Thoracic aorta (tissue), 2 donors: Measurements from ENCODE around the gene MIER2. TPM values are rescaled to one million over a fixed set of nuclear protein-coding genes. Genes with fewer than 3 reads are reported as not detected.

Experiments
- ATAC-seq: fragments of 150-250 bp; one replicate; pipeline ENCODE4 v1.8.0; 2017; ENCODE audit warnings: low read depth; ENCODE audit not compliant: insufficient number of reproducible peaks, low FRiP score
- DNase-seq: peaks from one replicate; pipeline ENCODE4 v3.0.0-alpha.2; 2020; ENCODE audit warnings: low spot score
- H3K27ac ChIP-seq, 2 donors: fragments of 200-600 bp; sonication (generic); 1 replicate in 1 of 2; 2 replicates in 1 of 2; pipeline ENCODE4 v1.5.1; 2016; ENCODE audit warnings: mild to moderate bottlenecking in 2 of 2, moderate library complexity in 2 of 2
- H3K27me3 ChIP-seq: fragments of 200-600 bp; sonication (generic); replicated peaks from 2 replicates; pipeline ENCODE4 v1.6.0; 2016; ENCODE audit warnings: mild to moderate bottlenecking; ENCODE audit not compliant: insufficient read depth
- H3K36me3 ChIP-seq: fragments of 200-600 bp; sonication (generic); one replicate; pipeline ENCODE4 v1.5.1; 2016
- H3K4me1 ChIP-seq, 2 donors: fragments of 200-600 bp; sonication (generic); 1 replicate in 1 of 2; 2 replicates in 1 of 2; pipeline versions ENCODE4 v1.5.1 to v1.6.0; 2016; ENCODE audit warnings: low read depth in 2 of 2, mild to moderate bottlenecking in 1 of 2; ENCODE audit not compliant: control insufficient read depth in 1 of 2
- H3K4me3 ChIP-seq: fragments of 200-600 bp; sonication (generic); 2 replicates; pipeline ENCODE4 v1.5.1; 2016; ENCODE audit warnings: mild to moderate bottlenecking
- H3K9me3 ChIP-seq: fragments of 200-600 bp; sonication (generic); 2 replicates; pipeline ENCODE4 v1.5.1; 2016
- total RNA-seq, 2 donors: library from RNA; depleted of rRNA; stranded (reverse); fragments of >200 nt; gene quantifications; one replicate each; pipeline versions ENCODE4 v1.1.0 to v1.2.3, GENCODE V29; 2016
- TF ChIP-seq, protein P1 (sequence below): fragments of 200-600 bp; sonication (generic); IDR thresholded peaks from one replicate; pipeline ENCODE4 v1.5.1; 2019; ENCODE audit warnings: antibody characterized with exemption

MIER2 gene
- total RNA-seq, 2 donors from 2014 or later: 8.8 to 43.6 TPM

GRCh38 chr19:318509-318774 is 26.2 kb downstream of the MIER2 start:
- H3K36me3 ChIP-seq: peaks cover 33% of the 10 kb centered on the region
- TF ChIP-seq, protein P1, sequence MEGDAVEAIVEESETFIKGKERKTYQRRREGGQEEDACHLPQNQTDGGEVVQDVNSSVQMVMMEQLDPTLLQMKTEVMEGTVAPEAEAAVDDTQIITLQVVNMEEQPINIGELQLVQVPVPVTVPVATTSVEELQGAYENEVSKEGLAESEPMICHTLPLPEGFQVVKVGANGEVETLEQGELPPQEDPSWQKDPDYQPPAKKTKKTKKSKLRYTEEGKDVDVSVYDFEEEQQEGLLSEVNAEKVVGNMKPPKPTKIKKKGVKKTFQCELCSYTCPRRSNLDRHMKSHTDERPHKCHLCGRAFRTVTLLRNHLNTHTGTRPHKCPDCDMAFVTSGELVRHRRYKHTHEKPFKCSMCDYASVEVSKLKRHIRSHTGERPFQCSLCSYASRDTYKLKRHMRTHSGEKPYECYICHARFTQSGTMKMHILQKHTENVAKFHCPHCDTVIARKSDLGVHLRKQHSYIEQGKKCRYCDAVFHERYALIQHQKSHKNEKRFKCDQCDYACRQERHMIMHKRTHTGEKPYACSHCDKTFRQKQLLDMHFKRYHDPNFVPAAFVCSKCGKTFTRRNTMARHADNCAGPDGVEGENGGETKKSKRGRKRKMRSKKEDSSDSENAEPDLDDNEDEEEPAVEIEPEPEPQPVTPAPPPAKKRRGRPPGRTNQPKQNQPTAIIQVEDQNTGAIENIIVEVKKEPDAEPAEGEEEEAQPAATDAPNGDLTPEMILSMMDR: no peak
- ATAC-seq (no peak), DNase-seq (no peak)
- no peak overlapping the region for H3K4me3 ChIP-seq
- no peaks in the 10 kb centered on the region for H3K4me1 ChIP-seq
- no peaks in the 10 kb centered on the region for H3K9me3 ChIP-seq
- no peaks in the 10 kb centered on the region for H3K27me3 ChIP-seq
- no peak overlapping the region for H3K27ac ChIP-seq

GRCh38 chr19:317710-318508 is 26.7 kb downstream of the MIER2 start:
- no peak overlapping the region for H3K4me3 ChIP-seq
- H3K4me1 ChIP-seq: no peaks in the 10 kb centered on the region
- H3K9me3 ChIP-seq: no peaks in the 10 kb centered on the region
- TF ChIP-seq, protein P1: no peak
- peaks cover 37% of the 10 kb centered on the region for H3K36me3 ChIP-seq
- no peaks in the 10 kb centered on the region for H3K27me3 ChIP-seq
- ATAC-seq: no peak
- no peak overlapping the region for H3K27ac ChIP-seq
- no peak for DNase-seq

DNA sequence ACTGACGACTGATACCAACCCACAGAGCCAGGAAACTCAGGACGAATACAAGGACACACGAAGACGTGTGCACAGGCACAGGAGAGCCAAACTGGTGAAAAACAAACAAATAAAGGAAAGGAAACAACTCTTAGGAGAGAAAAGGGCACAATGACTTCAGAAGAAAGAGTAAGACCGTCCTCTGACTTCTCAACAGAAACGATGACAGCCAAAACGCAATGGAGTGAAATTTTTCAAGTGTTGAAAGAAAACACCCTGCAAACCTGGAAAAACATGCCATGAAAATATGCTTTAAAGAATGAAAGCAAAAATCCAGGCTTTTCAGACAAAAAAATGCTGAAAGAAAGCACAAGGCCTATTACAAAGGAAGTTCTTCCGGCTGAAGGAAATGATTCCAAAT is 28.8 kb downstream of the MIER2 start:
- peaks cover 41% of the 10 kb centered on the region for H3K36me3 ChIP-seq
- no peak for DNase-seq
- no peaks in the 10 kb centered on the region for H3K4me1 ChIP-seq
- no peaks in the 10 kb centered on the region for H3K27me3 ChIP-seq
- H3K4me3 ChIP-seq: no peak overlapping the region
- TF ChIP-seq, protein P1: no peak
- no peak overlapping the region for H3K27ac ChIP-seq
- ATAC-seq: no peak
- H3K9me3 ChIP-seq: no peaks in the 10 kb centered on the region

DNA sequence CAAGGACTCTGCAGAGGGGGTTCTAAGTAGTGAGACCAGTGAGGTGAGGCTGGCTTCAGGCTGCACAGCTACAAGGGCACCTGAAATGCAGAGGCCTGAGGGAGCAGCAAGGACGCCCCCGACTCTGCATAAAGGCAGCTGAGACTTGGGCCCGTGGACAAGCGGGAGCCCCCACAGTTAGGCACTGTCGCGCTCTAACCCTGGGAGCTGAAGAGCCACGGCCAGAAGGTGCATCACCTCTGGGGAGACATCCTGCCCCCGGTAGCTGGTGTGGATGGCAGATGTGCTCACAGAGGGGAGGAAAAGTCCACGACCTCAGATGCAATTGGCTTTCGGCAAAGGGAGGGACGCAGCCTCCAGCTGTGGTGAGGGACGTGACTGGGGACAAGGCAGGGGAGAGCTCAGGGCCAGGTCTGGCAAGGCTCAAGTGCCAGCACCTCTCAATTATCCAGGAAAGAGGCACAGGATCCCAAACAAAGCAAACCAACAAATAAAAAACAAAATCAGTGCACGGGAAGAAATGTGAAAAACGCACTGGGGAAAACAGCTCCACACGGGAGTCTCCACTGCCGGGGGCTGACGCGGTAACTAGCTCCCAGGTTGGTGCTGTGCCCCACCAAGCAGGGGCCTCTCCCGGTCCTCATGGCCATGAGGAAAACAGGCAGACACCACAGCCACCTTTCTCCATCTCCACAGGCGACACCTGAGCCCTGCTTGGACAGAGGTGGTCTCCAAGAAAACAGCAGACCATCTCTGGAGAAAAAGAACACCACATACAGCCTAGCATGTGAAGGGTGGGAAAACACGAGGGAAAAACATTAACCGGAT is 30.4 kb downstream of the MIER2 start:
- TF ChIP-seq, protein P1: no peak
- Histone ChIP-seq H3K4me3 (no peak overlapping the region), H3K36me3 (peaks cover 38% of the 10 kb centered on the region), H3K27me3 (no peaks in the 10 kb centered on the region), H3K4me1 (no peaks in the 10 kb centered on the region), H3K9me3 (no peaks in the 10 kb centered on the region), H3K27ac (no peak overlapping the region)
- no peak for ATAC-seq
- no peak for DNase-seq

- H3K27ac ChIP-seq: no peak overlapping the region
- no peaks in the 10 kb centered on the region for H3K4me1 ChIP-seq
- DNase-seq: no peak
- H3K27me3 ChIP-seq: no peaks in the 10 kb centered on the region
- peaks cover 43% of the 10 kb centered on the region for H3K36me3 ChIP-seq
- TF ChIP-seq, protein P1: no peak
- no peak overlapping the region for H3K4me3 ChIP-seq
- ATAC-seq: no peak
- H3K9me3 ChIP-seq: no peaks in the 10 kb centered on the region
Observed at GRCh38 chr19:313169-313987, 31.2 kb downstream of the MIER2 start.
